22Rv1 (cell line): ENCODE results near the gene BFSP2.

Source experiments
- CTCF ChIP-seq: fragments of 450-650 bp; IDR thresholded peaks from 2 replicates; pipeline ENCODE4 v1.5.1; 2017; ENCODE audit warnings: mild to moderate bottlenecking
- ZFX ChIP-seq: fragments of 450-650 bp; IDR thresholded peaks from 2 replicates; pipeline ENCODE4 v1.6.1; 2017; ENCODE audit warnings: antibody characterized with exemption, borderline replicate concordance

GRCh38 chr3:133474251-133474801 is 74.5 kb downstream of the BFSP2 start:
- no peak for TF ChIP-seq CTCF
- TF ChIP-seq ZFX: no peak
